Liver (tissue), 9 donors: Measurements from ENCODE around the gene CNOT11. TPM values are rescaled to one million over a fixed set of nuclear protein-coding genes. Genes with fewer than 3 reads are reported as not detected.
A peak's percentile ranks its signal among the peaks of the same experiment; 100 is the strongest.

Experiments used
- DNase-seq: peaks from one replicate; pipeline ENCODE4 v3.0.0-alpha.2; 2017; ENCODE audit warnings: low spot score
- H3K27ac ChIP-seq, 2 donors: one replicate each; pipeline ENCODE4 v1.7.0; 2013; ENCODE audit warnings: inconsistent platforms in 2 of 2, low read length in 2 of 2, control low read depth in 1 of 2, low read depth in 1 of 2, mild to moderate bottlenecking in 1 of 2
- H3K27me3 ChIP-seq, 4 donors: one replicate each; pipeline versions ENCODE4 v1.6.1 to v1.7.0; 2013; ENCODE audit warnings: low read length in 3 of 4, inconsistent platforms in 1 of 4, mild to moderate bottlenecking in 1 of 4, moderate library complexity in 1 of 4; ENCODE audit not compliant: control insufficient read depth in 4 of 4, insufficient read depth in 4 of 4
- H3K36me3 ChIP-seq, 4 donors: one replicate each; pipeline versions ENCODE4 v1.6.1 to v1.7.0; 2013; ENCODE audit warnings: low read length in 3 of 4, mild to moderate bottlenecking in 3 of 4, low read depth in 1 of 4, moderate library complexity in 1 of 4; ENCODE audit not compliant: control insufficient read depth in 4 of 4, insufficient read depth in 3 of 4
- H3K4me1 ChIP-seq, 4 donors: one replicate each; pipeline versions ENCODE4 v1.6.1 to v1.7.0; 2013; ENCODE audit warnings: low read length in 3 of 4, mild to moderate bottlenecking in 3 of 4, moderate library complexity in 1 of 4; ENCODE audit not compliant: control insufficient read depth in 4 of 4, insufficient read depth in 4 of 4
- H3K4me3 ChIP-seq, 3 donors: one replicate each; pipeline versions ENCODE4 v1.6.1 to v1.7.0; 2013; ENCODE audit warnings: low read length in 3 of 3, control low read depth in 1 of 3, low read depth in 1 of 3, mild to moderate bottlenecking in 1 of 3
- H3K9ac ChIP-seq, 2 donors: one replicate each; pipeline ENCODE4 v1.7.0; 2013; ENCODE audit warnings: low read length in 2 of 2, mild to moderate bottlenecking in 2 of 2, moderate library complexity in 2 of 2, control low read depth in 1 of 2, low read depth in 1 of 2
- H3K9me3 ChIP-seq, 4 donors: one replicate each; pipeline versions ENCODE4 v1.6.1 to v1.7.0; 2013; ENCODE audit warnings: low read length in 3 of 4; ENCODE audit not compliant: control insufficient read depth in 4 of 4
- EGR1 ChIP-seq, 2 donors: IDR thresholded peaks; 2 replicates each; pipeline ENCODE4 v1.6.1; 2016 to 2018; ENCODE audit warnings: antibody characterized with exemption in 2 of 2, low read depth in 2 of 2
- FOXA1 ChIP-seq: IDR thresholded peaks from 2 replicates; pipeline ENCODE4 v1.6.1; 2016; ENCODE audit warnings: antibody characterized with exemption
- FOXA2 ChIP-seq: IDR thresholded peaks from 2 replicates; pipeline ENCODE4 v1.6.1; 2016; ENCODE audit warnings: antibody characterized with exemption
- GABPA ChIP-seq, 2 donors: IDR thresholded peaks in 1 of 2; conservative IDR thresholded peaks in 1 of 2; 2 replicates each; pipeline ENCODE4 v1.6.1; 2016; ENCODE audit warnings: antibody characterized with exemption in 2 of 2, mild to moderate bottlenecking in 1 of 2, moderate library complexity in 1 of 2
- JUND ChIP-seq, 2 donors: IDR thresholded peaks; 2 replicates each; pipeline ENCODE4 v1.6.1; 2016; ENCODE audit warnings: antibody characterized with exemption in 2 of 2
- NR2F2 ChIP-seq: IDR thresholded peaks from 2 replicates; pipeline ENCODE4 v1.6.1; 2016; ENCODE audit warnings: antibody characterized with exemption
- RXRA ChIP-seq, 2 donors: IDR thresholded peaks; 2 replicates each; pipeline ENCODE4 v1.6.1; 2017 to 2018; ENCODE audit warnings: antibody characterized with exemption in 2 of 2, mild to moderate bottlenecking in 1 of 2
- SP1 ChIP-seq: IDR thresholded peaks from 2 replicates; pipeline ENCODE4 v1.6.1; 2018; ENCODE audit warnings: antibody characterized with exemption, mild to moderate bottlenecking
- TAF1 ChIP-seq: conservative IDR thresholded peaks from 2 replicates; pipeline ENCODE4 v1.6.1; 2016; ENCODE audit warnings: antibody characterized with exemption, mild to moderate bottlenecking
- YY1 ChIP-seq: IDR thresholded peaks from 2 replicates; pipeline ENCODE4 v1.6.1; 2016; ENCODE audit warnings: antibody characterized with exemption, mild to moderate bottlenecking
- WGBS: extraction: QIAGEN DNeasy Blood & Tissue Kit; methylation state at CpG from one replicate; pipeline ENCODE4 v1.1.7; 2013; 5-methylcytosine and 5-hydroxymethylcytosine counted together
- polyA plus RNA-seq, 2 donors: library from polyadenylated mRNA; stranded (reverse) in 1 of 2; unstranded in 1 of 2; fragments of 200-250 nt in 1 of 2; fragments of >200 nt in 1 of 2; fragmentation: Nextera tagmentation in 1 of 2; extraction: Ambion mirVana in 1 of 2; gene quantifications; one replicate each; pipeline versions ENCODE4 v1.2.1 to v1.2.3, GENCODE V29; 2013 to 2015
- total RNA-seq, 2 donors: library from RNA; depleted of rRNA; stranded (reverse); fragments of >200 nt; gene quantifications; one replicate each; pipeline ENCODE4 v1.2.3, GENCODE V29; 2014
- TF ChIP-seq, protein P1 (sequence below): IDR thresholded peaks from 2 replicates; pipeline ENCODE4 v1.6.1; 2016; ENCODE audit warnings: antibody characterized with exemption
- TF ChIP-seq, protein P2 (sequence below): IDR thresholded peaks from 2 replicates; pipeline ENCODE4 v1.6.1; 2016; ENCODE audit warnings: antibody characterized with exemption
- TF ChIP-seq, protein P3 (sequence below): IDR thresholded peaks from 2 replicates; pipeline ENCODE4 v1.6.1; 2016; ENCODE audit warnings: antibody characterized with exemption, mild to moderate bottlenecking
- TF ChIP-seq, protein P4 (sequence below): IDR thresholded peaks from 2 replicates; pipeline ENCODE4 v1.6.1; 2016; ENCODE audit warnings: antibody characterized with exemption
- TF ChIP-seq, protein P5 (sequence below): fragments of 150-350 bp; IDR thresholded peaks from 2 replicates; pipeline ENCODE4 v1.5.1; 2017; ENCODE audit warnings: improper control_type of control experiment, low read depth, low read length; ENCODE audit not compliant: missing input control
- donor health status: healthy.
- donor health status: healthy.
- donor health status: healthy.
- donor health status: healthy.
- donor health status: healthy.

Gene CNOT11
- total and polyA plus RNA-seq, 4 donors, result 9.8 to 14.3 (median 13.5) TPM

DNA sequence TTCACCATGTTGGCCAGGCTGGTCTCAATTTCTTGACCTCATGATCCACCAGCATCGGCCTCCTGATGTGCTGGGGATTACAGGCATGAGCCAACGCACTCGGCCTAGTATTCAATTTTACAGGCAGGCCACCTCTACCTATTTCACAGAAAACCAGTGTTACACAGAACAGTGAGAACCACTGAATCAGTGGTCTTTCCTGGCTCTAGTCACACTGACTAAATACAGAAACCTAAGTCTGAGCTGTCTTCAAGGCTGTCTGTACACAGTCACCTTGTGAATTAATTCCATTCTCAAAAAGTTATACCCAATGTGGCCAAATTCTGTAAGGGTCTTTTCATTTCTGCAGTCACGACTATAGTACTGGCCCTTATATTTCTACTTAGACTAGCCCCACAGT lies 52.3 kb downstream of the CNOT11 start:
- WGBS, result 88% methylated on average over 4 of the region's 4 CpGs
- H3K4me1 ChIP-seq, result peaks cover 7 to 40% (median 25%) of the 10 kb centered on the region in 4 donors
- no peak overlapping the region for H3K4me3 ChIP-seq
- no peaks in the 10 kb centered on the region for H3K27me3 ChIP-seq
- peak overlapping the region; percentile 21 to 55 for H3K27ac ChIP-seq
- H3K36me3 ChIP-seq, result no peaks in the 10 kb centered on the region
- no peak for TF ChIP-seq TAF1
- no peaks in the 10 kb centered on the region for H3K9me3 ChIP-seq
- DNase-seq, result no peak
- H3K9ac ChIP-seq, result no peak overlapping the region

DNA sequence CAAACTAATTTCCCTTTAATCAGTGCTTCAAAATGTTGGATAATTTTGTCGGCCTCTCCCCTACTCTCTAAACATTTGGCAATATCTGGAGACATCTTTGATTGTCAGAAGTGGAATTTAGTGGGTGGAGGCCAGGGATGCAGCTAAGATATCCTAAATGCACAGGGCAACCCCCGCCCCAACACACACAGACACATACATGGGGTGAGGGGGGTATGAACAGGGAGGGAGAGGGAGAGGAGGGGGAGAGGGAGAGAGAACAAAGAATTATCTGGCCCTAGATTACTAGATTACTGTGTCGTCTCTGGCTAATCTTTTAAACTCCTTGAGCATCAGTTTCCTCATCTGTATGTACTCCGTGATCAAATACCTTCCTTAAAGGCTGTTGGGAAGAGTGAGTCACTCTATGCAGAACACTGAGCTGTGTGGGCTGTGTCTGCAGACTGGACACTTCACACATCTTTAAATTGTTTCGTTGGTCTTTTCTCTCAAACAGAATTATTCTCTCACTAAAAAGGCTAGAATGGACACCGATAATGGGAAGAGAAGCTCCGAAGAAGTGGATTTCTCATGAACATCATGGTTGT lies 52.9 kb downstream of the CNOT11 start:
- Histone ChIP-seq H3K4me1 (peaks cover 7 to 37% (median 25%) of the 10 kb centered on the region in 4 donors), H3K4me3 (peak overlapping the region in 2 of 3 donors; percentile 91 to 93), H3K27ac (peak overlapping the region; percentile 91 to 98), H3K9ac (peak overlapping the region; percentile 98 to 100), H3K36me3 (no peaks in the 10 kb centered on the region), H3K27me3 (no peaks in the 10 kb centered on the region), H3K9me3 (no peaks in the 10 kb centered on the region)
- TF ChIP-seq, protein P1, sequence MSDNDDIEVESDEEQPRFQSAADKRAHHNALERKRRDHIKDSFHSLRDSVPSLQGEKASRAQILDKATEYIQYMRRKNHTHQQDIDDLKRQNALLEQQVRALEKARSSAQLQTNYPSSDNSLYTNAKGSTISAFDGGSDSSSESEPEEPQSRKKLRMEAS, result no peak
- TF ChIP-seq FOXA2 (no peak), YY1 (no peak), NR2F2 (no peak), TAF1 (no peak), GABPA (IDR thresholded peaks at IDR 0.05 in 1 of 2, conservative IDR thresholded peaks at IDR 0.05 in 1 of 2) (no peak), EGR1 (IDR thresholded peaks at IDR 0.05; ENCODE audit: low read depth in 2 of 2) (no peak), SP1 (no peak), FOXA1 (no peak), RXRA (IDR thresholded peaks at IDR 0.05) (no peak), JUND (IDR thresholded peaks at IDR 0.05) (no peak)
- TF ChIP-seq, protein P2, sequence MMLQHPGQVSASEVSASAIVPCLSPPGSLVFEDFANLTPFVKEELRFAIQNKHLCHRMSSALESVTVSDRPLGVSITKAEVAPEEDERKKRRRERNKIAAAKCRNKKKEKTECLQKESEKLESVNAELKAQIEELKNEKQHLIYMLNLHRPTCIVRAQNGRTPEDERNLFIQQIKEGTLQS, result no peak
- TF ChIP-seq, protein P3, sequence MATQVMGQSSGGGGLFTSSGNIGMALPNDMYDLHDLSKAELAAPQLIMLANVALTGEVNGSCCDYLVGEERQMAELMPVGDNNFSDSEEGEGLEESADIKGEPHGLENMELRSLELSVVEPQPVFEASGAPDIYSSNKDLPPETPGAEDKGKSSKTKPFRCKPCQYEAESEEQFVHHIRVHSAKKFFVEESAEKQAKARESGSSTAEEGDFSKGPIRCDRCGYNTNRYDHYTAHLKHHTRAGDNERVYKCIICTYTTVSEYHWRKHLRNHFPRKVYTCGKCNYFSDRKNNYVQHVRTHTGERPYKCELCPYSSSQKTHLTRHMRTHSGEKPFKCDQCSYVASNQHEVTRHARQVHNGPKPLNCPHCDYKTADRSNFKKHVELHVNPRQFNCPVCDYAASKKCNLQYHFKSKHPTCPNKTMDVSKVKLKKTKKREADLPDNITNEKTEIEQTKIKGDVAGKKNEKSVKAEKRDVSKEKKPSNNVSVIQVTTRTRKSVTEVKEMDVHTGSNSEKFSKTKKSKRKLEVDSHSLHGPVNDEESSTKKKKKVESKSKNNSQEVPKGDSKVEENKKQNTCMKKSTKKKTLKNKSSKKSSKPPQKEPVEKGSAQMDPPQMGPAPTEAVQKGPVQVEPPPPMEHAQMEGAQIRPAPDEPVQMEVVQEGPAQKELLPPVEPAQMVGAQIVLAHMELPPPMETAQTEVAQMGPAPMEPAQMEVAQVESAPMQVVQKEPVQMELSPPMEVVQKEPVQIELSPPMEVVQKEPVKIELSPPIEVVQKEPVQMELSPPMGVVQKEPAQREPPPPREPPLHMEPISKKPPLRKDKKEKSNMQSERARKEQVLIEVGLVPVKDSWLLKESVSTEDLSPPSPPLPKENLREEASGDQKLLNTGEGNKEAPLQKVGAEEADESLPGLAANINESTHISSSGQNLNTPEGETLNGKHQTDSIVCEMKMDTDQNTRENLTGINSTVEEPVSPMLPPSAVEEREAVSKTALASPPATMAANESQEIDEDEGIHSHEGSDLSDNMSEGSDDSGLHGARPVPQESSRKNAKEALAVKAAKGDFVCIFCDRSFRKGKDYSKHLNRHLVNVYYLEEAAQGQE, result no peak
- TF ChIP-seq, protein P4, sequence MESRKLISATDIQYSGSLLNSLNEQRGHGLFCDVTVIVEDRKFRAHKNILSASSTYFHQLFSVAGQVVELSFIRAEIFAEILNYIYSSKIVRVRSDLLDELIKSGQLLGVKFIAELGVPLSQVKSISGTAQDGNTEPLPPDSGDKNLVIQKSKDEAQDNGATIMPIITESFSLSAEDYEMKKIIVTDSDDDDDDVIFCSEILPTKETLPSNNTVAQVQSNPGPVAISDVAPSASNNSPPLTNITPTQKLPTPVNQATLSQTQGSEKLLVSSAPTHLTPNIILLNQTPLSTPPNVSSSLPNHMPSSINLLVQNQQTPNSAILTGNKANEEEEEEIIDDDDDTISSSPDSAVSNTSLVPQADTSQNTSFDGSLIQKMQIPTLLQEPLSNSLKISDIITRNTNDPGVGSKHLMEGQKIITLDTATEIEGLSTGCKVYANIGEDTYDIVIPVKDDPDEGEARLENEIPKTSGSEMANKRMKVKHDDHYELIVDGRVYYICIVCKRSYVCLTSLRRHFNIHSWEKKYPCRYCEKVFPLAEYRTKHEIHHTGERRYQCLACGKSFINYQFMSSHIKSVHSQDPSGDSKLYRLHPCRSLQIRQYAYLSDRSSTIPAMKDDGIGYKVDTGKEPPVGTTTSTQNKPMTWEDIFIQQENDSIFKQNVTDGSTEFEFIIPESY, result no peak
- TF ChIP-seq, protein P5, sequence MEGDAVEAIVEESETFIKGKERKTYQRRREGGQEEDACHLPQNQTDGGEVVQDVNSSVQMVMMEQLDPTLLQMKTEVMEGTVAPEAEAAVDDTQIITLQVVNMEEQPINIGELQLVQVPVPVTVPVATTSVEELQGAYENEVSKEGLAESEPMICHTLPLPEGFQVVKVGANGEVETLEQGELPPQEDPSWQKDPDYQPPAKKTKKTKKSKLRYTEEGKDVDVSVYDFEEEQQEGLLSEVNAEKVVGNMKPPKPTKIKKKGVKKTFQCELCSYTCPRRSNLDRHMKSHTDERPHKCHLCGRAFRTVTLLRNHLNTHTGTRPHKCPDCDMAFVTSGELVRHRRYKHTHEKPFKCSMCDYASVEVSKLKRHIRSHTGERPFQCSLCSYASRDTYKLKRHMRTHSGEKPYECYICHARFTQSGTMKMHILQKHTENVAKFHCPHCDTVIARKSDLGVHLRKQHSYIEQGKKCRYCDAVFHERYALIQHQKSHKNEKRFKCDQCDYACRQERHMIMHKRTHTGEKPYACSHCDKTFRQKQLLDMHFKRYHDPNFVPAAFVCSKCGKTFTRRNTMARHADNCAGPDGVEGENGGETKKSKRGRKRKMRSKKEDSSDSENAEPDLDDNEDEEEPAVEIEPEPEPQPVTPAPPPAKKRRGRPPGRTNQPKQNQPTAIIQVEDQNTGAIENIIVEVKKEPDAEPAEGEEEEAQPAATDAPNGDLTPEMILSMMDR, result no peak
- WGBS, result 80% methylated on average over 7 of the region's 7 CpGs
- DNase-seq, result no peak
